GM12891 (cell line): ENCODE data around the gene L2HGDH.

ENCODE experiments used
- POLR2A ChIP-seq: IDR thresholded peaks from 2 replicates; pipeline ENCODE4 v1.6.1; 2011; ENCODE audit warnings: low read depth, low read length, control low read depth
- POLR2AphosphoS5 ChIP-seq: IDR thresholded peaks from 2 replicates; pipeline ENCODE4 v1.6.1; 2011; ENCODE audit warnings: low read depth, low read length, control low read depth
- POU2F2 ChIP-seq: IDR thresholded peaks from 2 replicates; pipeline ENCODE4 v1.6.1; 2011; ENCODE audit warnings: low read depth, mild to moderate bottlenecking, control low read depth, low read length, moderate library complexity
- SPI1 ChIP-seq: IDR thresholded peaks from 2 replicates; pipeline ENCODE4 v1.6.1; 2011; ENCODE audit warnings: low read depth, low read length, control low read depth
- TAF1 ChIP-seq: IDR thresholded peaks from 2 replicates; pipeline ENCODE4 v1.6.1; 2011; ENCODE audit warnings: low read depth, low read length, control low read depth

GRCh38 chr14:50263321-50263720, 48.7 kb downstream of the L2HGDH start:
- TF ChIP-seq POLR2A (no peak), POLR2AphosphoS5 (no peak), POU2F2 (no peak), TAF1 (no peak), SPI1 (no peak)
